Activated T-cell treated with anti-CD3 and anti-CD28 coated beads for 48 hours (primary cell): Measurements from ENCODE around the gene MALRD1.

Source experiments
- DNase-seq: peaks from one replicate; pipeline ENCODE4 v3.0.0-alpha.2; 2020; ENCODE audit warnings: low read depth

Gene MALRD1

GRCh38 chr10:19385846-19386450 lies 337.3 kb downstream of the MALRD1 start:
- DNase-seq, result no peak

DNA sequence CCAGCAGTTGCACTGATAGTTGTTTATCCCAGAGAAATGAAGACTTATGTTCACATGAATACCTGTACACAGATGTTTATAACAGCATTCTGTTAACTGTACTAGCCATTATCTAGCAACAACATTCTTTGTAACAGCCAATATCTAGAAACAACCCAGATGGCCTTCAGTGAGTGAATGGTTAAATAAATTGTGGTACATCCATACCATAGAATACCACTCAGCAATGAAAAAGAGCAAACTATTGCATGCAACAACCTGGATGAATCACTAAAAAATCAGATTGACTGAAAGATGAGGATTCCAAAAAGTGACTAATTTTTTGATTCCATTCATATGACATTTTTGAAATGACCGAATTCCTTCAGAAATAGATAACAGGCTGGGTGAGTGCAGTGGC lies 360.3 kb downstream of the MALRD1 start:
- no peak for DNase-seq

DNA sequence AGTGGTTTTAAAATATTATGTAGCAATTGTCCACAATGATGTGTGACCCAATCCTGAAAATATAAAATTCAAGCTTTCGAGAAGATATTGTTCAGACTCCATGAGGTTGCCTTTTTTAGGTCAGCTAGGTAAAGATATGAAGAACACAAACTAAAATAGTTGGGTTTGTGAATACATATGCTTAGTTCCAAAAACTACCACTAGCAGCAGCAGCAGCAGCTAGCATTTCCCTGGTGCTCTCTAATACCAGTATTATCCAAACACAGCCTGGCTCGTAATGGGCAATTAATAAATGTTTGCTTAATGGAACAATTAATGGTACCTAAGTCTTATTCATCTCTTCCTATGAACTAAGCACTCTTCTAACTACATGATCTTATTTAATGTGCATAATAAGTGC lies 362.5 kb downstream of the MALRD1 start:
- no peak for DNase-seq

DNA sequence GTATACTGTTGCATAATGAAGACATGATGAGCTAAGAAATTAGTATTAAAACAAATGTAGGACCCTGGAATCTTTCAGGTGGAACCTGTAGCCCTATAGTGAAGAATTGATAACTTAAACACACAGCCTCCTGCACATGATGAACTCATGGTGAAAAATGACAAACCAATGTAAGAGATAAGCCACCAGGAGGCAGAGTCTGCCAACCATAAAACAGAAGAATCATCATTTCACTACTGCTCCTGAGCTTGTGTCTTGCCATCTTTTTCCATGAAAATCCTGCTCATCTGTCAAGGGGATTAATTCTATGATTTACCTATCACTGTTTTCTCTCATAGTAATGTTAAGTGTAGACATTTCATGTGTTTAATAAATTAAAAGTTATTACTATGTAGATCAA lies 363.9 kb downstream of the MALRD1 start:
- DNase-seq, result no peak

GRCh38 chr10:19416164-19416563 lies 367.6 kb downstream of the MALRD1 start:
- DNase-seq, result no peak

DNA sequence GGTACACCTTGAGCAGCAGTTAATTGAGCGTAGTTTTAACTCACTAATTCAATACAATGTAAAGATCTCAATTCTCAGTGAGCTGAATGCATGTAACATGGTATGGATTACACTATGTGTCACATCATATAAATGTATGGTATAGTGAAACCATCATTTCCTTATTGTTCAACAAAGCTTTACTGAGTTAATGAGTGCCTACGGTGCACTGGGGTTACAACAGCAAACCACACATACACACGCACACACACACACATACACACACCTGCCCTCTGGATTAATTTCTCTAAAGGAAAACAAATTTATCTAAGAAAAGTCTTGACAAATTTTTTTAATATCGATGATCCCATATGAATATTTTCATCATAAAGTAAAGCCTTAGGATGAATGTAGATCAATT lies 369.1 kb downstream of the MALRD1 start:
- no peak for DNase-seq

- DNase-seq, result no peak
Measured at GRCh38 chr10:19421674-19422073, 373.1 kb downstream of the MALRD1 start.

- DNase-seq, result no peak
Measured at GRCh38 chr10:19426034-19426433, 377.4 kb downstream of the MALRD1 start.

GRCh38 chr10:19431622-19432351 lies 383.2 kb downstream of the MALRD1 start:
- DNase-seq, result no peak

GRCh38 chr10:19449860-19450259 lies 401.3 kb downstream of the MALRD1 start:
- DNase-seq, result no peak

GRCh38 chr10:19451356-19451755 lies 402.8 kb downstream of the MALRD1 start:
- no peak for DNase-seq

GRCh38 chr10:19451937-19452336 lies 403.3 kb downstream of the MALRD1 start:
- DNase-seq, result no peak

GRCh38 chr10:19453967-19454366 lies 405.4 kb downstream of the MALRD1 start:
- no peak for DNase-seq

DNA sequence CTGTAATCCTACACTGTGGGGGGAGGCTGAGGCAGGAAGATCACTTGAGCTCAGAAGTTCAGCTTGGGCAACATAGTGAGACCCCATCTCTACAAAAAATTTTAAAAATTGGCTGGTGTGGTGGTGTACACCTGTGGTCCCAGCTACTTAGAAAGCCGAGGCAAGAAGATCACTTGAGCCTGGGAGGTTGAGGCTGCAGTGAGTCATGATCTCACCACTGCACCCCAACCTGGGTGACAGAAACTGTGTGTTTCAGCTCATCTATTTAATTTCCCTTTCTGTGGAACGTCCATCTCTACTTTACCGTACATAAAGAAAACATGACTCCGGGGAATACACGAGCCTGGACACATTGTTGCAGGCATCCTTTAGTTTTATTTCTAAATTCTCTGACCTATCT lies 413.0 kb downstream of the MALRD1 start:
- no peak for DNase-seq

- no peak for DNase-seq
Measured at GRCh38 chr10:19466709-19467108, 418.1 kb downstream of the MALRD1 start.

- no peak for DNase-seq
Measured at GRCh38 chr10:19468413-19468812, 419.8 kb downstream of the MALRD1 start.

- no peak for DNase-seq
Measured at GRCh38 chr10:19469521-19469920, 420.9 kb downstream of the MALRD1 start.

DNA sequence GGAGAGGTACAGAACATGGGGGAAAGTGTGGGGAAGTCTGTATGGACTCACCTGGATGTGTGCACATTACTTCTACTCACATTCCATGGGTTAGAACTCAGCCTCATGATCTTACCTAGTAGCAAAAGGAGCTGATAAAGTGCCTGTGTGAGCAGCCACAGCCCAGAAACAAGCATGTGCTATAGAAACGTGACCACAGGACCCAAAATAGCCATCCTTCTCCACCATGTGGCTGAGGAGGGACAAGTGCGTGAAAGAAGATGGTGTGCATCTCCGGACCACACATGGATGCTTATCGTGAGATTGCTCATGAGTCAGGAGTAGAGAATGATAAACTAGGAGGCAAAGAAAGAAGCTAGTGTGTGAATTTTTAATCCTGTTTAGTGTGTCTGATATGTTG lies 431.3 kb downstream of the MALRD1 start:
- DNase-seq, result no peak

- DNase-seq, result no peak
Measured at GRCh38 chr10:19480353-19480752, 431.8 kb downstream of the MALRD1 start.

DNA sequence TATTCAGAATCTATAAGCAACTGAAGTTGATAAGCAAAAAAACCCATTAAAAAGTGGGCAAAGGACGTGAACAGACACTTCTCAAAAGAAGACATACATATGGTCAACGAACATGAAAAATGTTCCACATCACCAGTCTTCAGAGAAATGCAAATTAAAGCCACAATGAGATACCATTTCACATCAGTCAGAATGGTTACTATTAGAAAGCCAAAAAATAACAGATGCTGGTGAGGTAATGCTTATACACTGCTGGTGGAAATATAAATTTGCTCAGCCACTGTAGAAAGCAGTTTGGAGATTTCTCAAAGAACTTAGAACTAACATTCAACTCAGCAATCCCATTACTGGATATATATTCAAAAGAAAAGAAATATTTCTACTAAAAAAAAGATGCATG lies 434.8 kb downstream of the MALRD1 start:
- no peak for DNase-seq

DNA sequence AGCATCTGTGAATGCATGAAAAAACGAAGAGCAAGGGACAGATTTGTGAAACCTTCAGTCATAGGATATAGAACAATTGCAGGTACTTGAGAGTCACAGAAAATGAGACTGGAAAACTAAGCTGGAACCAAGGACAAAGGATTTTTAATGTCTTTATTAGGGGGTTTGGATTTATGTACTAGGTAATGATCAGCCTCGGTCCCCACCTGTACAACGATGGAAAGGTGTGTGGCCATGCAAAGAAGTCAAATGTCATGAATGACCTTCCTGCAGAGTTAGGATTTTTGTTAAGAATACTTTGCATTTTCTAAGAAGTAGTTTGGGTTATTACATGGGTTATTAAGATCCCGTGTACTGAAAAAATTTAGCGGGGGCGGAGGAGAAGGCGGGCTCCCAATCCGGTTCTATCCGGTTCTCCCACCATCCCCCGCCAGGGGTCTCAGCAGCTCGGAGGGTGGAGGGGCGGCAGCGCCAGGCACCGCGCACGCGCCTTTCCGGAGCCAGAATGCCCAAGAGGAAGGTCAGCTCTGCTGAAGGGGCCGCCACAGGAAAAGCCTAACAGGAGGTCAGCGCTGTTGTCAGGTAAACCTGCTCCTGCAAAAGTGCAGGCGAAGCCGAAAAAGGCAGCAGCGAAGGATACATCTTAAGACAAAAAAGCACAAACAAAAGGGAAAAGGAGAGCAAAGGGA lies 440.1 kb downstream of the MALRD1 start:
- DNase-seq, result no peak

DNA sequence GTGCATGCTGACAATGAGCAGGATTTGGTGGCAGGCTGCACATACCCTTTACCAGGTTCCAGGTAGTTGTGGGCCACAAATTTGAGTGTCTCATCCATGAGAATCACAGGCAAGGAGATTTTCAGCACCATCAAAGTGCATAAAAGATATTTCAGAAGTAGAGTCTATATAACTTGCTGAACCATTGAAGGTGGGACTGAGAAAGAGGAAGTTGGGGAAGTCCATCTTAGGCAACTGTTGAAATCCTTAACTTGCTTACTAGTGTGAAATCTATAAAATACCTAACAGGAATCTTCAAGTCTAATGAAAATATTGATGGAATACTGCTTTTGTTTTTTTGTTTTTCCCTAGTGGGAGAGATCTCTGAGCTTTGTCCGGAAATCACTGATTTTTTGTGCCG lies 442.6 kb downstream of the MALRD1 start:
- DNase-seq, result no peak

- no peak for DNase-seq
Measured at GRCh38 chr10:19493917-19494316, 445.3 kb downstream of the MALRD1 start.
